HG02938 (cell line): ENCODE results near the gene TPT1.
"Not testable (repeated sequence)": the region's sequence is repeated elsewhere in the genome, so short reads cannot be mapped to it uniquely, and the experiment has no call there.

Experiments used
- ATAC-seq: cut with Tn5 transposase; IDR thresholded peaks from one replicate; pipeline ENCODE4 v1.9.1; 2021; ENCODE audit warnings: mild to moderate bottlenecking, moderate library complexity; ENCODE audit not compliant: unreplicated experiment

TPT1 gene

GRCh38 chr13:45368005-45368404 is 27.0 kb upstream of the TPT1 start:
- ATAC-seq: no peak

GRCh38 chr13:45367358-45367757 is 26.4 kb upstream of the TPT1 start:
- ATAC-seq: peak; percentile 91

GRCh38 chr13:45365558-45365885 is 24.5 kb upstream of the TPT1 start:
- no peak for ATAC-seq

GRCh38 chr13:45364876-45365557 is 24.0 kb upstream of the TPT1 start:
- ATAC-seq: no peak

- ATAC-seq: no peak
Measured at GRCh38 chr13:45362939-45363338, 22.0 kb upstream of the TPT1 start.

GRCh38 chr13:45361596-45362206 is 20.7 kb upstream of the TPT1 start:
- no peak for ATAC-seq

GRCh38 chr13:45356966-45357672 is 16.1 kb upstream of the TPT1 start:
- no peak for ATAC-seq

GRCh38 chr13:45353895-45354294 is 12.9 kb upstream of the TPT1 start:
- ATAC-seq: no peak

GRCh38 chr13:45352031-45352430 is 11.0 kb upstream of the TPT1 start:
- no peak for ATAC-seq

GRCh38 chr13:45350152-45350551 is 9.2 kb upstream of the TPT1 start:
- ATAC-seq: no peak

GRCh38 chr13:45349438-45349837 is 8.5 kb upstream of the TPT1 start:
- ATAC-seq: no peak

GRCh38 chr13:45344064-45344463 is 3.1 kb upstream of the TPT1 start:
- ATAC-seq: not testable (repeated sequence)

GRCh38 chr13:45343102-45343501 is 2.1 kb upstream of the TPT1 start:
- not testable (repeated sequence) for ATAC-seq

- ATAC-seq: not testable (repeated sequence)
Measured at GRCh38 chr13:45342668-45343067, 1.7 kb upstream of the TPT1 start.

- ATAC-seq: no peak
Measured at GRCh38 chr13:45341799-45342500, 967 bp upstream of the TPT1 start.

GRCh38 chr13:45340422-45341033 is 455 bp downstream of the TPT1 start:
- peak; percentile 30 for ATAC-seq

- no peak for ATAC-seq
Measured at GRCh38 chr13:45339867-45340266, 1.1 kb downstream of the TPT1 start.

GRCh38 chr13:45339399-45339798 is 1.6 kb downstream of the TPT1 start:
- ATAC-seq: no peak

GRCh38 chr13:45337803-45338202 is 3.2 kb downstream of the TPT1 start:
- no peak for ATAC-seq

- ATAC-seq: no peak
Measured at GRCh38 chr13:45337395-45337794, 3.6 kb downstream of the TPT1 start.
